Neural cell (in vitro differentiated cells): ENCODE data around the gene ADAMTS17. TPM values are rescaled to one million over a fixed set of nuclear protein-coding genes. Genes with fewer than 3 reads are reported as not detected.

Experiments
- H2AFZ ChIP-seq: fragments of 200-600, 300-800 bp; sonication (generic), shearing (Covaris generic); 2 replicates; pipeline ENCODE4 v1.6.0; 2014; ENCODE audit warnings: low read depth, mild to moderate bottlenecking, antibody characterized with exemption, low read length, moderate library complexity
- H3F3A ChIP-seq: fragments of 200-600 bp; shearing (Covaris generic); 2 replicates; pipeline ENCODE4 v1.6.1; 2016; ENCODE audit warnings: mild to moderate bottlenecking, moderate library complexity, mixed read lengths, antibody characterized with exemption, low read length; ENCODE audit not compliant: insufficient read depth, poor library complexity, severe bottlenecking
- H3K27ac ChIP-seq: fragments of 200-600, 300-800 bp; sonication (generic), shearing (Covaris generic); 2 replicates; pipeline ENCODE4 v1.5.1; 2014; ENCODE audit warnings: mild to moderate bottlenecking, low read length, moderate library complexity
- H3K27me3 ChIP-seq: fragments of 300-800, 200-600 bp; sonication (generic), shearing (Covaris generic); 2 replicates; pipeline ENCODE4 v1.6.0; 2014; ENCODE audit warnings: mild to moderate bottlenecking, low read depth, low read length, moderate library complexity; ENCODE audit not compliant: insufficient read depth
- H3K36me3 ChIP-seq: fragments of 300-800, 200-600 bp; sonication (generic), shearing (Covaris generic); 2 replicates; pipeline ENCODE4 v1.5.1; 2014; ENCODE audit warnings: mild to moderate bottlenecking, antibody characterized with exemption, low read length, moderate library complexity; ENCODE audit not compliant: insufficient read depth
- H3K4me2 ChIP-seq: fragments of 300-800, 200-600 bp; sonication (generic), shearing (Covaris generic); 2 replicates; pipeline ENCODE4 v1.6.0; 2014; ENCODE audit warnings: mild to moderate bottlenecking, low read length
- H3K4me3 ChIP-seq: fragments of 300-800, 200-600 bp; sonication (generic), shearing (Covaris generic); 2 replicates; pipeline ENCODE4 v1.5.1; 2014; ENCODE audit warnings: mild to moderate bottlenecking, low read length, moderate library complexity
- H3K79me2 ChIP-seq: fragments of 200-600 bp; shearing (Covaris generic); replicated peaks from 2 replicates; pipeline ENCODE4 v1.6.0; 2014; ENCODE audit warnings: mild to moderate bottlenecking, low read length, moderate library complexity; ENCODE audit not compliant: insufficient read depth
- H3K9ac ChIP-seq: fragments of 300-800, 200-600 bp; sonication (generic), shearing (Covaris generic); 2 replicates; pipeline ENCODE4 v1.6.1; 2016; ENCODE audit warnings: mild to moderate bottlenecking, low read length, mixed read lengths
- H3K9me2 ChIP-seq: fragments of 200-600 bp; shearing (Covaris generic); 2 replicates; pipeline ENCODE4 v1.6.1; 2016; ENCODE audit warnings: mild to moderate bottlenecking, low read length, mixed read lengths; ENCODE audit not compliant: insufficient read depth
- H3K9me3 ChIP-seq: fragments of 200-600, 300-800 bp; sonication (generic), shearing (Covaris generic); 2 replicates; pipeline ENCODE4 v1.6.1; 2016; ENCODE audit warnings: mild to moderate bottlenecking, mixed run types, low read length, moderate library complexity, mixed read lengths
- H4K20me1 ChIP-seq: fragments of 200-600 bp; shearing (Covaris generic); 2 replicates; pipeline ENCODE4 v1.6.1; 2016; ENCODE audit warnings: mild to moderate bottlenecking, mixed run types; ENCODE audit not compliant: insufficient read depth
- EP300 ChIP-seq: fragments of 450-650 bp; conservative IDR thresholded peaks from 2 replicates; pipeline ENCODE4 v1.6.1; 2014; ENCODE audit warnings: antibody characterized with exemption, mild to moderate bottlenecking, moderate library complexity; ENCODE audit not compliant: poor library complexity, severe bottlenecking
- EZH2 ChIP-seq: fragments of 200-600, 300-800 bp; shearing (Covaris generic), sonication (generic); IDR thresholded peaks from 2 replicates; pipeline ENCODE4 v1.6.1; 2014; ENCODE audit warnings: antibody characterized with exemption, low read length, borderline replicate concordance, mild to moderate bottlenecking; ENCODE audit not compliant: insufficient read depth, poor library complexity, severe bottlenecking
- MXI1 ChIP-seq: fragments of 450-650 bp; conservative IDR thresholded peaks from 2 replicates; pipeline ENCODE4 v1.6.1; 2014; ENCODE audit warnings: antibody characterized with exemption, mild to moderate bottlenecking; ENCODE audit not compliant: poor library complexity, severe bottlenecking
- POLR2AphosphoS5 ChIP-seq: IDR thresholded peaks from 2 replicates; pipeline ENCODE4 v1.6.1; 2012
- RAD21 ChIP-seq: fragments of 450-650 bp; conservative IDR thresholded peaks from 2 replicates; pipeline ENCODE4 v1.6.1; 2014; ENCODE audit warnings: antibody characterized with exemption, mild to moderate bottlenecking, moderate library complexity
- SMC3 ChIP-seq: fragments of 450-650 bp; conservative IDR thresholded peaks from 2 replicates; pipeline ENCODE4 v1.6.1; 2014; ENCODE audit warnings: antibody characterized with exemption, mild to moderate bottlenecking, moderate library complexity; ENCODE audit not compliant: poor library complexity
- TAF1 ChIP-seq: IDR thresholded peaks from 2 replicates; pipeline ENCODE4 v1.6.1; 2012; ENCODE audit warnings: low read depth
- polyA plus RNA-seq: library from polyadenylated mRNA; depleted of rRNA; stranded (reverse); fragments of >200 nt; gene quantifications from 2 replicates; pipeline ENCODE4 v1.2.3, GENCODE V29; 2014
- TF ChIP-seq, protein P1 (sequence below): IDR thresholded peaks from 2 replicates; pipeline ENCODE4 v1.6.1; 2012; ENCODE audit warnings: borderline replicate concordance
- TF ChIP-seq, protein P2 (sequence below): fragments of 450-650 bp; IDR thresholded peaks from 2 replicates; pipeline ENCODE4 v1.5.1; 2014; ENCODE audit warnings: antibody characterized with exemption, mild to moderate bottlenecking, moderate library complexity; ENCODE audit not compliant: poor library complexity, severe bottlenecking

ADAMTS17 gene
- polyA plus RNA-seq, 1 donor from 2014 or later = 0.04 TPM

DNA sequence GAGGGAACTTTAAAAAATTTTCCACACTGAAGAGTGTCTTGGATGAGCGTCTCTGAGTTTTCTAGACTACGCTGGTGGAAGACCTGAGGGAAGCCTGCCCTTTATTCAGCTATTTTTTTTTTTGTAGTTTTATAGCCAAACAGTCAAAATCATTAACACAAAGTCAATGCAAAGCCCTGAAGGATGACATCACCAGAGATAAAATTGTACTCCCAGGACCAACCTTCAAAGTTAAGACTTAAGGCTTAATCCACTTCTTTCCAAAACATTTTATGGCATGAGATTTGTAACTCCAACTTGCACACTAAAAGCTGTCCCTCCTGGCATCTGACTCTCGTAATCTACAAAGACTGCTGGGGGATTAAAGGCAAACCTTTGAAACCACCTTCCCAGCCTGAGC is 345.1 kb downstream of the ADAMTS17 start:
- Histone ChIP-seq H2AFZ (no peak overlapping the region), H3K27ac (no peak overlapping the region), H3K36me3 (no peaks in the 10 kb centered on the region), H4K20me1 (no peaks in the 10 kb centered on the region), H3K4me2 (no peak overlapping the region), H3K9me2 (no peaks in the 10 kb centered on the region), H3K9ac (no peak overlapping the region), H3K79me2 (no peaks in the 10 kb centered on the region), H3K9me3 (no peaks in the 10 kb centered on the region), H3K27me3 (no peaks in the 10 kb centered on the region), H3F3A (no peaks in the 10 kb centered on the region), H3K4me3 (no peak overlapping the region)
- TF ChIP-seq EP300 = no peak
- TF ChIP-seq, protein P1, sequence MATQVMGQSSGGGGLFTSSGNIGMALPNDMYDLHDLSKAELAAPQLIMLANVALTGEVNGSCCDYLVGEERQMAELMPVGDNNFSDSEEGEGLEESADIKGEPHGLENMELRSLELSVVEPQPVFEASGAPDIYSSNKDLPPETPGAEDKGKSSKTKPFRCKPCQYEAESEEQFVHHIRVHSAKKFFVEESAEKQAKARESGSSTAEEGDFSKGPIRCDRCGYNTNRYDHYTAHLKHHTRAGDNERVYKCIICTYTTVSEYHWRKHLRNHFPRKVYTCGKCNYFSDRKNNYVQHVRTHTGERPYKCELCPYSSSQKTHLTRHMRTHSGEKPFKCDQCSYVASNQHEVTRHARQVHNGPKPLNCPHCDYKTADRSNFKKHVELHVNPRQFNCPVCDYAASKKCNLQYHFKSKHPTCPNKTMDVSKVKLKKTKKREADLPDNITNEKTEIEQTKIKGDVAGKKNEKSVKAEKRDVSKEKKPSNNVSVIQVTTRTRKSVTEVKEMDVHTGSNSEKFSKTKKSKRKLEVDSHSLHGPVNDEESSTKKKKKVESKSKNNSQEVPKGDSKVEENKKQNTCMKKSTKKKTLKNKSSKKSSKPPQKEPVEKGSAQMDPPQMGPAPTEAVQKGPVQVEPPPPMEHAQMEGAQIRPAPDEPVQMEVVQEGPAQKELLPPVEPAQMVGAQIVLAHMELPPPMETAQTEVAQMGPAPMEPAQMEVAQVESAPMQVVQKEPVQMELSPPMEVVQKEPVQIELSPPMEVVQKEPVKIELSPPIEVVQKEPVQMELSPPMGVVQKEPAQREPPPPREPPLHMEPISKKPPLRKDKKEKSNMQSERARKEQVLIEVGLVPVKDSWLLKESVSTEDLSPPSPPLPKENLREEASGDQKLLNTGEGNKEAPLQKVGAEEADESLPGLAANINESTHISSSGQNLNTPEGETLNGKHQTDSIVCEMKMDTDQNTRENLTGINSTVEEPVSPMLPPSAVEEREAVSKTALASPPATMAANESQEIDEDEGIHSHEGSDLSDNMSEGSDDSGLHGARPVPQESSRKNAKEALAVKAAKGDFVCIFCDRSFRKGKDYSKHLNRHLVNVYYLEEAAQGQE = no peak
- TF ChIP-seq, protein P2, sequence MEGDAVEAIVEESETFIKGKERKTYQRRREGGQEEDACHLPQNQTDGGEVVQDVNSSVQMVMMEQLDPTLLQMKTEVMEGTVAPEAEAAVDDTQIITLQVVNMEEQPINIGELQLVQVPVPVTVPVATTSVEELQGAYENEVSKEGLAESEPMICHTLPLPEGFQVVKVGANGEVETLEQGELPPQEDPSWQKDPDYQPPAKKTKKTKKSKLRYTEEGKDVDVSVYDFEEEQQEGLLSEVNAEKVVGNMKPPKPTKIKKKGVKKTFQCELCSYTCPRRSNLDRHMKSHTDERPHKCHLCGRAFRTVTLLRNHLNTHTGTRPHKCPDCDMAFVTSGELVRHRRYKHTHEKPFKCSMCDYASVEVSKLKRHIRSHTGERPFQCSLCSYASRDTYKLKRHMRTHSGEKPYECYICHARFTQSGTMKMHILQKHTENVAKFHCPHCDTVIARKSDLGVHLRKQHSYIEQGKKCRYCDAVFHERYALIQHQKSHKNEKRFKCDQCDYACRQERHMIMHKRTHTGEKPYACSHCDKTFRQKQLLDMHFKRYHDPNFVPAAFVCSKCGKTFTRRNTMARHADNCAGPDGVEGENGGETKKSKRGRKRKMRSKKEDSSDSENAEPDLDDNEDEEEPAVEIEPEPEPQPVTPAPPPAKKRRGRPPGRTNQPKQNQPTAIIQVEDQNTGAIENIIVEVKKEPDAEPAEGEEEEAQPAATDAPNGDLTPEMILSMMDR = no peak
- no peak for TF ChIP-seq SMC3
- no peak for TF ChIP-seq MXI1
- TF ChIP-seq POLR2AphosphoS5 = no peak
- no peak for TF ChIP-seq EZH2
- TF ChIP-seq RAD21 = no peak
- no peak for TF ChIP-seq TAF1

DNA sequence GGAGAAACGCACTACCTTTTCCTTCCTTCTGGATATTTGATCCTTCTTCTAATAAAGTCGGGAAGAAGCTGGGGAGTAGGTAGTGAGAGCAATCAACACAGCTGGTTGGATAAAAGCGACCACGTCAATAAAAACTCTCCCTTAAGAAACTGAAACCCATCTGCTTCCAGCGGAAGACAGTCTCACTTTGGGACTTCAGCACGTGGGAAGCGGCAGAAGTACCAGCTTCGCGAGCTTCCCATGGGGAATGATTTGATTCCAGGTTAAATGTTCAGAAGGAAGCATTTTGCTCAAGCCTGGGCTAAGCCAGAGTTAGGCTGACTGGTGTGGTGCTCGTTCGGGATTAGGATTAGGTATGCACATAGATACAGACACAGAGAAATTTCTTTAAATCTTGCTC is 346.2 kb downstream of the ADAMTS17 start:
- H3K4me3 ChIP-seq = no peak overlapping the region
- H3K4me2 ChIP-seq = no peak overlapping the region
- no peaks in the 10 kb centered on the region for H3K79me2 ChIP-seq
- no peak overlapping the region for H2AFZ ChIP-seq
- H3K36me3 ChIP-seq = no peaks in the 10 kb centered on the region
- no peaks in the 10 kb centered on the region for H4K20me1 ChIP-seq
- no peaks in the 10 kb centered on the region for H3F3A ChIP-seq
- H3K9me2 ChIP-seq = no peaks in the 10 kb centered on the region
- no peak overlapping the region for H3K9ac ChIP-seq
- H3K27ac ChIP-seq = no peak overlapping the region
- no peaks in the 10 kb centered on the region for H3K27me3 ChIP-seq
- TF ChIP-seq MXI1 (no peak), POLR2AphosphoS5 (no peak), TAF1 (no peak), SMC3 (no peak), EZH2 (no peak)
- TF ChIP-seq, protein P2 = no peak
- TF ChIP-seq, protein P1 = no peak
- H3K9me3 ChIP-seq = no peaks in the 10 kb centered on the region
